HG02798 (cell line): Measurements from ENCODE around the gene ITPK1.
A peak's percentile ranks its signal among the peaks of the same experiment; 100 is the strongest.

ENCODE experiments used
- ATAC-seq: cut with Tn5 transposase; IDR thresholded peaks from one replicate; pipeline ENCODE4 v1.9.1; 2021; ENCODE audit warnings: mild to moderate bottlenecking; ENCODE audit not compliant: unreplicated experiment, poor library complexity

Gene ITPK1

GRCh38 chr14:93086441-93087055, 29.2 kb downstream of the ITPK1 start:
- peak; percentile 43 for ATAC-seq

- no peak for ATAC-seq
These were observed 29.8 kb downstream of the ITPK1 start for GRCh38 chr14:93085911-93086310.

DNA sequence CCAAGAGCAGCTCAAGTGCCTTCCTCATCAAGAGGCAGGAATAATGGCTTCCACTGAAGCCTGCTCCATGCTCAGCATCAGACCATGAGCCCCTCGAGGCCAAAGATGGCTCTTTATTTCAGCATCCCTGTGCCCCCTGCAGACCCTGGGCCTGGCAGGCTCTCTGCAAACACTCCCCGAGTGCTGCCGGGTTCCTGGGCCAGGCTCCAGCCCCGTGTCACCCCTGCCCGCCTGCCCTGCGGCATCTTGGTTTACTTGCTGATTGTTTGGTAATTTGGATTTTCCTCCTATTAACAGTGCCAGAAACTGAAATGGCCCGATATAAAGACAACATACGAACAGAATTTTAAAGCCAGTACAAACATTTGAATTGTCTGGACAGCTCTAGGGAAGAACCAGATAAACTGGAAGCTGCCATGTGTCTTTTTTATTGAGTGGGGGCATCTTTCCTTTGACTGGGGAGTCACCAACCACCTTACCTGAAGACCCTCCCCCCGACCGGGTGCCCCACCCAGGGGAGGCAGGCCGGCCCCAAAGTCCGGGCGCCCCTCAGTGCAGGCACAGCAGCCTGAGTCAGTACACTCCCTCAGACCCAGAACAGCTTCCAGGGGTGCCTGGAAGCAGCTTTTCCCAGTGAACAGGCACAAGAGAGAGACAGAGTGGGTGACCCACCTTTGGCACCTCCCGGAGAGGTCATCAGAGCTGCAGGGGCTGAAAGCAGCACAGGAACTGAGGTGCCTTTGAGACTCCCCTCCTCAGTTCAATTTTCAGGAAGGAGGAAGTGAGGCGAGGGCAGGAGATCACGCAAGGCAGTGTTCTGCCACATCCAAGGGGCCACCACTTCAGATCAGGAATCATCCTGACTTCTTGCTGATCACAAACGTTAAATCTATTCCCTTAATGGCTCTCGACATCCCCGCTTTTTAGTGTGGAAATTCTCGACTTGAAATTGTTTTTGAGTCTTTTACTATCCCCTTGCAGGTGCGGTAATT, 30.6 kb downstream of the ITPK1 start:
- ATAC-seq = no peak

- ATAC-seq = no peak
These were observed 31.3 kb downstream of the ITPK1 start for GRCh38 chr14:93084402-93084801.

- no peak for ATAC-seq
These were observed 31.8 kb downstream of the ITPK1 start for GRCh38 chr14:93083917-93084316.

- ATAC-seq = no peak
These were observed 33.1 kb downstream of the ITPK1 start for GRCh38 chr14:93082576-93083001.

DNA sequence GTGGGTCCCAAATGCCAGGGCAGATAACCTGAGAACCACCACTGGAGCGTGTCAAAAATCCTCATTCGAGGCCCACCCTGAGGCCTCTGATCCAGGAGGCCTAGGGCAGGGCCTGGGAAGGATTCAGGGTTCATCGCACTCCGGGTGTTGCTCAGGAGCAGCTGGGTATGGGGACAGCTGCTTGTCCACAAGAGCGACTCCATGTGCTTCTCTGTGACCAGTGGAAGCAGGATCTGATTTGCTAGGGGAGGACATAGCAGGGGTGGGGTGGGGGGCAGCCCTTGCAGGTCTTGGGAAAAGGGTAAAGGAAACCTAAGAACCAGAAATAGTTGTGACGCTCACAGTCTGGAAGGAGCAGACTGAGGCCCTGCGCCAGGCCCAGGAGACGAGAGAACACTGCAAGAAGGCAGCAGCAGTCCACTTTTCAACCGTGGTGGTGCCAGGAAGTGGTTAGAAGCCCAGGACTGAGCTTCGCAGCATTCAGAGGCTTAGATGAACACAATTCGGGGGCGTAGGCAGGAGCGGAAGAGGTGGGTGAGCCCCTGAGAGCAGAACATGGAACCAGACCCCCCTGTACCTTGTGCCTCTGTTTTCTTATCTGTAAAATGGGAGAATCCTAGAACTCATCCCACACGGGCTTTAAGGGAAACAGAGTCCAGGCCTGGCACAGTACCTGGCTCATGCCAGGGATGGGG, 33.7 kb downstream of the ITPK1 start:
- ATAC-seq = no peak

GRCh38 chr14:93079865-93080403, 35.8 kb downstream of the ITPK1 start:
- no peak for ATAC-seq

DNA sequence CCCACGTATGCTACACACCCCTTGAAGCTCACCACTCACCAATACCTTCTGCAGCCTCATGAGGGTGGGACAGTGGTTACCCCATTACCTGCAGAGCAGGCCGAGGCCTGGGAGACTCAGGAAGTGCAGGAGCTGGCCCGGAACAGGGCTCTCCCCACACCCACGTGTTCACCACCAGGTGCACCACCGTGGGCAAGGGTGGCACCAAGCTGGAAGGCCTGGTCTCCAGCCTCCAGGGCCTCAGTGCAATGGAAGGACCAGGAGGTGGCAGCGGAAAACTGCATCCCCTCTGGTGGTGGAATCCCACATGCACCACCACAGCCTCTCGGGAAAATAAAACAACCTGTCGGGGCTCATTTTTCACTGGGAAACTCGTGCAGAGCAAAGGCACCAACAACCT, 36.4 kb downstream of the ITPK1 start:
- no peak for ATAC-seq

- ATAC-seq = no peak
These were observed 36.9 kb downstream of the ITPK1 start for GRCh38 chr14:93078870-93079269.

DNA sequence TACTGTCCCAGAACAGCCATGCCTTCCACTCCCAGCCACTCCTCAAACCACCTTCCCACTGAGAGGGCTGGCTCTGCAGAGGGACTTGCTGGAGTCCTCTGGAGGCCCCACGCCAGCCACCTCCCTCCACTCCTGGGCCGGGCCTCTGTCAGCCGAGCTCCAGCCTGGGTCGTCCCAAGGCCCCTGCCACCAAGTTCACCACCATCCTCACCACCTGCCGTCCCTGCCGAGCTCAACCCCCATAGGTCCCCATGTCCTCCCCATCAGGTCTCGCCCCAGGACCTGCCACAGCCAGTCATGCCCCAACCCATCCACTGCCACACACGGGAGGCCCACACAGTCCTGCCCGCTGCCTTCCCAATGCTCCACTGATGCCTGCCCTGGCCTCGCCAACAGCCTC, 39.0 kb downstream of the ITPK1 start:
- ATAC-seq = no peak

- ATAC-seq = no peak
These were observed 39.8 kb downstream of the ITPK1 start for GRCh38 chr14:93075891-93076290.

GRCh38 chr14:93073910-93074769, 41.6 kb downstream of the ITPK1 start:
- no peak for ATAC-seq

DNA sequence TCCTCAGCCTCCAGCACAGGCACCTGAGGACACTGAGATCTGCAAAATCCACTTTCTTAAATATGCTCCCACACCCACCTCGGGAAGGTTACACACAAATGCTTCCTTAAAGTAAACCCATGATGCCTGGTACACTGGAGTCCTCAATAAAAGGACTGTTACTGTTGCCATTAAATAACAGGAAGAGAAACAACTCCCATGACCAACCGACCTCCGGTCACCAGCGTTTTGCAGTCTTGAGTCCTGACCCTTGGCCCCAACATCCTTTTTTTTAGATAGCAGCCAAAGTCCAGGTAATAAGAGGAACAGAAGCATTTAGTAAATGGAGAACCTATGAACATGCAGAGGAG, 42.4 kb downstream of the ITPK1 start:
- ATAC-seq = no peak

- ATAC-seq = no peak
These were observed 42.9 kb downstream of the ITPK1 start for GRCh38 chr14:93072659-93073357.

- no peak for ATAC-seq
These were observed 47.0 kb downstream of the ITPK1 start for GRCh38 chr14:93068711-93069110.

GRCh38 chr14:93067088-93067487, 48.6 kb downstream of the ITPK1 start:
- ATAC-seq = no peak

- ATAC-seq = no peak
These were observed 50.4 kb downstream of the ITPK1 start for GRCh38 chr14:93065272-93065730.
